ENCODE results near the gene LSM10.

DNA sequence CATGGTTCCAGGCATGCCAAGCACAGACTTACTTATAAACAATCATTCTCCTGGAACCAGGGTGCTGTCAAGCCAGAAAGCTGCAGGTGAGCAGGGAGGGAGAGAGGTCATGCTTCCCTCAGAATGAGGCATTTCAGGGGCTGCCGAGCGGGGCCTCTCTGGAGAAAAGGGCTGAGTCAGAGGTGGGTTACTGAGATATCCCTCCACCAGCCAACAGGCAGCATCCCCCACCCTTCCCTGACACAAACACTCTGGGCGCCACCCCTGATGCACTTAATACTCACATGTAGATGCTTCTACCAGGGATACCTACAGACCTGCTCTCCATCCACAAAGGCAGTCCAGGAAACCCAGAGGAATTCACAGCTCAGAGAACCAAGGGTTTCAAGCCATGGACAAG lies 25.1 kb downstream of the LSM10 start:
- TF ChIP-seq CTCF (IDR thresholded peaks at IDR 0.05) (no peak), POLR2A (IDR thresholded peaks at IDR 0.05) (no peak), EP300 (IDR thresholded peaks at IDR 0.05) (no peak)
